ENCODE data around the gene EMILIN2.
A peak's percentile ranks its signal among the peaks of the same experiment; 100 is the strongest.

Gene EMILIN2

GRCh38 chr18:2869207-2869606 is 22.4 kb downstream of the EMILIN2 start:
- Histone ChIP-seq H3K9me3 (no peaks in the 10 kb centered on the region), H3K4me3 (no peak overlapping the region), H3K27me3 (no peaks in the 10 kb centered on the region), H3K4me1 (no peaks in the 10 kb centered on the region), H3K36me3 (no peaks in the 10 kb centered on the region), H3K27ac (no peak overlapping the region)
- DNase-seq, result no peak
- intact Hi-C loops (cut with DNase I; ENCODE audit: low total_unique reads), result no loop called here
- TF ChIP-seq CTCF (IDR thresholded peaks at IDR 0.05), result no peak

- no peak for TF ChIP-seq CTCF (IDR thresholded peaks at IDR 0.05)
Measured at GRCh38 chr18:2871111-2871720, 24.4 kb downstream of the EMILIN2 start.

GRCh38 chr18:2872095-2872494 is 25.3 kb downstream of the EMILIN2 start:
- intact Hi-C loops (cut with DNase I; ENCODE audit: low total_unique reads), result no loop called here
- Histone ChIP-seq H3K4me1 (peaks cover 0 to 23% (median 15%) of the 10 kb centered on the region in 4 donors), H3K4me3 (no peak overlapping the region), H3K9me3 (no peaks in the 10 kb centered on the region), H3K27me3 (no peaks in the 10 kb centered on the region), H3K36me3 (no peaks in the 10 kb centered on the region), H3K27ac (no peak overlapping the region)
- DNase-seq, result no peak
- no peak for TF ChIP-seq CTCF (IDR thresholded peaks at IDR 0.05)

More at GRCh38 chr18:2871111-2871720, 24.4 kb downstream of the EMILIN2 start:
- Histone ChIP-seq H3K4me3 (no peak overlapping the region), H3K36me3 (no peaks in the 10 kb centered on the region), H3K27me3 (no peaks in the 10 kb centered on the region), H3K4me1 (peaks cover 0 to 17% (median 13%) of the 10 kb centered on the region in 4 donors), H3K9me3 (no peaks in the 10 kb centered on the region), H3K27ac (no peak overlapping the region)
- no peak for DNase-seq
- intact Hi-C loops (cut with DNase I; ENCODE audit: low total_unique reads), result no loop called here

GRCh38 chr18:2874765-2875164 is 28.0 kb downstream of the EMILIN2 start:
- Histone ChIP-seq H3K27ac (peak overlapping the region; percentile 53 to 60), H3K36me3 (no peaks in the 10 kb centered on the region), H3K4me3 (peak overlapping the region in 1 of 2 donors; percentile 5), H3K27me3 (no peaks in the 10 kb centered on the region), H3K4me1 (peaks cover 0 to 33% (median 23%) of the 10 kb centered on the region in 4 donors), H3K9me3 (no peaks in the 10 kb centered on the region)
- TF ChIP-seq CTCF (IDR thresholded peaks at IDR 0.05), result no peak
- DNase-seq, result no peak
- intact Hi-C loops (cut with DNase I; ENCODE audit: low total_unique reads), result no loop called here

GRCh38 chr18:2878656-2879330 is 32.0 kb downstream of the EMILIN2 start:
- intact Hi-C loops (cut with DNase I; ENCODE audit: low total_unique reads), result no loop called here
- Histone ChIP-seq H3K36me3 (no peaks in the 10 kb centered on the region), H3K4me3 (no peak overlapping the region), H3K27me3 (no peaks in the 10 kb centered on the region), H3K27ac (no peak overlapping the region), H3K4me1 (peaks cover 0 to 56% (median 36%) of the 10 kb centered on the region in 4 donors), H3K9me3 (no peaks in the 10 kb centered on the region)
- no peak for DNase-seq
- no peak for TF ChIP-seq CTCF (IDR thresholded peaks at IDR 0.05)
